GM12872 (cell line): ENCODE measurements around the gene MYO5B.
A peak's percentile ranks its signal among the peaks of the same experiment; 100 is the strongest.

Source experiments
- TF ChIP-seq, protein P1 (sequence below): IDR thresholded peaks from 3 replicates; pipeline ENCODE4 v1.5.1; 2011; ENCODE audit warnings: low read depth, mild to moderate bottlenecking, low read length, moderate library complexity; ENCODE audit not compliant: insufficient read depth

The MYO5B gene

DNA sequence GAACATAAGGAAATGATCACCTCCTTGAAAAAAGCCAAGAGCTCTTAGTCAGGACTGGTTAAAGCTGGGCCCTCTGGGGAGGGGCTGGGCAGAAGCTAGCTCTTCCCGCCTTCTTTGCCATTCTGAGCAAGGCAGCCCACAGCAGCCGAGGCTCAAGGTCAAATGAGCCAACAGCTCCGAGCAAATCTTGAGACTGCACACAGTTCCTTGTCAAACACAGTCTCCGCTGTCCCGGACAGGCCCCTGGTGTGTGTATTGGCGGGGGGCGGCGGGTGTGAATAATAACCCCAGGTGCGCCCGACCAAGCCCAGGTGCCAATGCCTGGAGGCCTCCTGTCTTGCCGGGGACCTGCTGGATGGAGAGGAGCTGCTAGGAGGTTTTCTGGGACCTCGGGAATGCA is 335.2 kb downstream of the MYO5B start:
- TF ChIP-seq, protein P1, sequence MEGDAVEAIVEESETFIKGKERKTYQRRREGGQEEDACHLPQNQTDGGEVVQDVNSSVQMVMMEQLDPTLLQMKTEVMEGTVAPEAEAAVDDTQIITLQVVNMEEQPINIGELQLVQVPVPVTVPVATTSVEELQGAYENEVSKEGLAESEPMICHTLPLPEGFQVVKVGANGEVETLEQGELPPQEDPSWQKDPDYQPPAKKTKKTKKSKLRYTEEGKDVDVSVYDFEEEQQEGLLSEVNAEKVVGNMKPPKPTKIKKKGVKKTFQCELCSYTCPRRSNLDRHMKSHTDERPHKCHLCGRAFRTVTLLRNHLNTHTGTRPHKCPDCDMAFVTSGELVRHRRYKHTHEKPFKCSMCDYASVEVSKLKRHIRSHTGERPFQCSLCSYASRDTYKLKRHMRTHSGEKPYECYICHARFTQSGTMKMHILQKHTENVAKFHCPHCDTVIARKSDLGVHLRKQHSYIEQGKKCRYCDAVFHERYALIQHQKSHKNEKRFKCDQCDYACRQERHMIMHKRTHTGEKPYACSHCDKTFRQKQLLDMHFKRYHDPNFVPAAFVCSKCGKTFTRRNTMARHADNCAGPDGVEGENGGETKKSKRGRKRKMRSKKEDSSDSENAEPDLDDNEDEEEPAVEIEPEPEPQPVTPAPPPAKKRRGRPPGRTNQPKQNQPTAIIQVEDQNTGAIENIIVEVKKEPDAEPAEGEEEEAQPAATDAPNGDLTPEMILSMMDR = no peak

DNA sequence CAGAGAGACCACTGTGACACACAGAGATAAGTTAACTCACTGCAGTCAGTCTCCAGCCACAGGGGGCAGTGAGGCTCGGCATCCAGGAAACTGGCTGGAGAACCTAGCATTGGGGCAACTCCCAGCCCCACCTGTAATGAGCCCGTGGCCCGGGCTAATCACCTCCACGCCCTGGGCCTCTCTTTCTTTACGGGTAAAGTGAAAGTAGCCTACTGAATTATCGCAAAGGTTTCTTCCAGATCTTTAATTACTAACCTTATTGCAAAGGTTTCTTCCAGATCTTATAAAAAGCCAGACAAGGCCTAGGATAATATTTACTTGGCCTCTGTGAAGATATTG is 336.0 kb downstream of the MYO5B start:
- TF ChIP-seq, protein P1 = no peak

DNA sequence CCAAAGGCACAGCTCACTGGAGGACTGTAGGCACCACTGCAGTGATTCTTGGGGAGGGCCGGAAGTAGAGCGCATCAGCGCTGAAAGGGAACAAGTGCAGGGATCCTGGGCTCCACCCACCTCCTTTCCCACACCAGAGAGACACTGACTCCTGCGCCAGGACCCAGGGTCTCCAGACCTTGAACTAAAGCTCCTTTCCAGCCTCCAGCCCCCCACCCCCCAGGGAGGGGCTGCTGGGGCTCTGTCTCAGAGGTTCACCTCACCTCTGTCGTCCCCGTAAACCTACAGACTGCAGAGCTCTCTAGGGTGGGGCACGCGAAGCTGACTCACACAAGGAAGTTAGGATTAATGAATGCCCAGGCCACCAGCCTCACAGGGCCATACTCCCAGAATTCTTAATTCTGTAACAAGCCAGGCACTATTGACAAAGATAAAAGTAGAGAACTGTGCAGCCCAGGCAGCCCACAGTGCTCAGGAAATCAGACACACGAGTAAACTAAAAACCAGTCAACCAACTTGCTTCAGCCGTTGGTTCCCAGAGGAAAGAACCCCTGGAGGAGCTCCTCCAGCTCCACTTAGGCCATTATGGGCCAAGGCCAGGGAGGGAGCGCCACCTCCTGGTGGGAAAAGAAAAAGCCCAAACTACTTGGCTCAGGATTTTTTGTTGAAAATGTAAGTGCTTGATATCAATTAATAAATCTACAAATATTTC is 336.5 kb downstream of the MYO5B start:
- TF ChIP-seq, protein P1 = peak; percentile 84

DNA sequence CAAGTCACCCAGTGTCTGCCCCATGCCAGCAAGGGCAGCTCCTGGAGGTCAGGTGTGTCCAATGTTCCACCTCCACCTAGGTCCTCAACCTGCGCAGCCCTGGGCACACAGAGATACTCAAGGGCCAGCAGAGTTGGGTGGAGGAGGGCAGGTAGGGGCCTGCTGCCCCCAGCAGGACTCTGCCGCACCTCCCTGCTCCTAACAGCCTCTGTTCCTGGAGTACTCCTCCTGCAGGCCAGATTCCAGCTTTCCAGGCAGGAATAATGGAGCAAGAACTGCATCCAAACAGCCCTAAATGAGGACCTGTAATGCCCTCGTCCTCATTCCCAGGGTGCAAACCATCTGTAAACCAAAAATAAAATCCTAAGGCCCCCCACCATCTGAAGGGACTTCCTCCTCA is 337.2 kb downstream of the MYO5B start:
- TF ChIP-seq, protein P1 = no peak

DNA sequence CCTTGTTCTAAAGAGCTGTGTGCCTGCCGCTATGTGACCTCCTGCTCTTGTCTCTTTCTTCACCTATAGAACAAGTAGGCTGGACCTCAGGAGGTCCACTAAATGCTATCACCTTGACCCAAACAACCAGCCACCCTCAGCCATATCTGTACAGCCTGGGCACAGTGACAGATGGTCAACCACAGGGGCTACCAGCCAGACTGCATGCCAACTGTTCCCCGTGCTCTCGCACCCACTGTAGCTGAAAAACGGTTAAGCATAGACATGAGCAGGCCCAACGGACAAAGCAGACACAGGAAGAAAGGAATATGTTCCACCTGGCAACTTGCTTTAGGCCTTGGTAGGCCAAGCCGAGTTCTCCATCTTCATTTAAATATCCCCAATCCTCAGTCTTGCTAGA is 338.5 kb downstream of the MYO5B start:
- TF ChIP-seq, protein P1 = no peak

DNA sequence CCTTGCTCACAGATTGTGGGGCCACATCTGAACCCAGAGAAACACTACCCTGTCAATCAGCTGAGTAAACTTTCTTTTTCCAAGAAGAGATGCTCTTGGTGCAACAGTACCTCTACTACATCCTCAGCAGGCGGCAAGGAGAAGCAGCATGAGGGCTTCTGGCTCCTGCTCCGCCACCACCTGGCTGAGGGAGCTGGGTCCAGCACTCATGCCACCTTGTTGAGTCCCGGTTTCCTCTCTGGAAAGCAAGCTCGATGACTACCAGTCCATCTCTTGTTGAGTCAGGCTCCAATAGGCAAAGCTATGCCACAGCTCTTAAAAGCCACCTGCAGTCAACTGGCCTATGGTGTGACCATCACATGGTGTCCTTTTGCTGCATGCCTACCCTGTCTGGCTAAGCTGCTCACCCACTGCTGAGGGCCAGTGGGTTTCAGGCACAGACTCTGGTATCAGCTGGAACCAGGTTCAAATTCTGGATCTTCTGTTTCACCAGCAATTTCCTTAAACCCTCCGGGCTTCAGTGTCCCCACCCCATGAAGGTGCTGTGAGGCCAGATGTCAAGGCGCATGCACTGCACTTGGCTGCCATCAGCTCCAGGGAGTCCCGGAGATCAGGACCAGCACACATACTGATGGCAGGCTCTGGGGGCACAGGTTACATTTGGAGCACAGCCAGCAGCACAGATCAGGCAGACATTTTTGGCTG is 339.1 kb downstream of the MYO5B start:
- TF ChIP-seq, protein P1 = no peak

DNA sequence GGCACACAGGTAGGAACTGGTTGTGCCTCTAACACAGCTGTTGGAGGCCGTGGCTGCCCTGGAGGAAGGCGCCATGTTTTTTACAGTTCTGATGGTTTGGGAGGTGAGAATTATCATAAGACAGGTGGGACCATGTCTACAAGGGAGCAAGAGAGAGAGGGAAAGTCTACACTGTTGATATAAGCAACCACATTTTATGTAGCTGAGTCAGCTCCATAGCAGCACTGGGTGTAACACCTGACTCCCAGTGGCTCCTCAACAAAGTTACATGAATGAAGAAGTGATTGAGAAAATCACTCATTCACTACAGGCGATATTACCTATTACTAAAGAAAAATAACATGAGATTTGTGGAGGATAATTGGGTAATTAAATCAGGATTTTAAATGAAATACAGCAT is 340.3 kb downstream of the MYO5B start:
- TF ChIP-seq, protein P1 = no peak
